Muscle of leg (tissue), 11 donors: Measurements from ENCODE around the gene SLC25A20. TPM values are rescaled to one million over a fixed set of nuclear protein-coding genes. Genes with fewer than 3 reads are reported as not detected.
A peak's percentile ranks its signal among the peaks of the same experiment; 100 is the strongest.

ENCODE experiments used
- DNase-seq: peaks from one replicate; pipeline ENCODE4 v3.0.0; 2013
- H3K27ac ChIP-seq: one replicate; pipeline ENCODE4 v1.5.1; 2013; ENCODE audit warnings: mild to moderate bottlenecking, low read length, control low read depth
- H3K27me3 ChIP-seq: one replicate; pipeline ENCODE4 v1.6.1; 2013; ENCODE audit warnings: low read length; ENCODE audit not compliant: control insufficient read depth, insufficient read depth
- H3K36me3 ChIP-seq: one replicate; pipeline ENCODE4 v1.6.1; 2013; ENCODE audit warnings: low read length; ENCODE audit not compliant: control insufficient read depth, insufficient read depth
- H3K4me1 ChIP-seq: one replicate; pipeline ENCODE4 v1.6.1; 2013; ENCODE audit warnings: low read length; ENCODE audit not compliant: control insufficient read depth, insufficient read depth
- H3K4me3 ChIP-seq: one replicate; pipeline ENCODE4 v1.5.1; 2013; ENCODE audit warnings: low read length, control low read depth
- H3K9me3 ChIP-seq: replicated peaks from 2 replicates; pipeline ENCODE4 v1.6.1; 2013; ENCODE audit warnings: low read depth, low read length; ENCODE audit not compliant: control insufficient read depth
- WGBS: methylation state at CpG from one replicate; pipeline ENCODE4 v1.1.5; 2013; ENCODE audit warnings: missing lambda C conversion rate; ENCODE audit not compliant: insufficient coverage; 5-methylcytosine and 5-hydroxymethylcytosine counted together
- polyA plus RNA-seq, 8 donors: library from polyadenylated mRNA; unstranded; fragments of 120-200 nt; gene quantifications; one replicate each; pipeline versions ENCODE4 v1.2.1 to v1.2.3, GENCODE V29; 2013; ENCODE audit warnings: inconsistent platforms in 1 of 8, low replicate concordance in 1 of 8; ENCODE audit not compliant: insufficient read length in 8 of 8, insufficient read depth in 1 of 8
- total RNA-seq: library from RNA; stranded (reverse); fragments of 120-200 nt; gene quantifications from one replicate; pipeline ENCODE4 v1.2.4, GENCODE V29; 2013

Gene SLC25A20
- total and polyA plus RNA-seq, 9 donors, result 14.0 to 18.6 (median 17.7) TPM

- Histone ChIP-seq H3K27ac (no peak overlapping the region), H3K9me3 (no peaks in the 10 kb centered on the region), H3K36me3 (no peaks in the 10 kb centered on the region), H3K4me3 (no peak overlapping the region), H3K27me3 (no peaks in the 10 kb centered on the region), H3K4me1 (no peaks in the 10 kb centered on the region)
- peak; percentile 19 for DNase-seq
- no CpG with 5 or more reads among the region's 2 CpGs for WGBS
Observed at GRCh38 chr3:48820612-48821324, 77.9 kb downstream of the SLC25A20 start.

- no peaks in the 10 kb centered on the region for H3K36me3 ChIP-seq
- H3K4me3 ChIP-seq, result no peak overlapping the region
- no peak overlapping the region for H3K27ac ChIP-seq
- no peaks in the 10 kb centered on the region for H3K4me1 ChIP-seq
- no peak for DNase-seq
- no peaks in the 10 kb centered on the region for H3K27me3 ChIP-seq
- WGBS, result 100% methylated on average over 3 of the region's 7 CpGs
- H3K9me3 ChIP-seq, result no peaks in the 10 kb centered on the region
Observed at GRCh38 chr3:48819234-48820221, 79.2 kb downstream of the SLC25A20 start.

GRCh38 chr3:48811524-48811923, 87.2 kb downstream of the SLC25A20 start:
- no CpG with 5 or more reads among the region's 3 CpGs for WGBS
- H3K36me3 ChIP-seq, result no peaks in the 10 kb centered on the region
- H3K27me3 ChIP-seq, result no peaks in the 10 kb centered on the region
- H3K4me3 ChIP-seq, result no peak overlapping the region
- no peak overlapping the region for H3K27ac ChIP-seq
- H3K4me1 ChIP-seq, result no peaks in the 10 kb centered on the region
- DNase-seq, result no peak
- H3K9me3 ChIP-seq, result no peaks in the 10 kb centered on the region

Other genes with a start within 250 kb of the SLC25A20 start
- 0.22 TPM for gene CELSR3, start 236.0 kb downstream of the SLC25A20 start, total RNA-seq
- gene CELSR3, start 236.0 kb downstream of the SLC25A20 start, polyA plus RNA-seq, result 1 to 10 TPM in 1 of 8 donors, under 1 TPM in 7; 0.30 to 1.1 (median 0.50) TPM
- 5.9 TPM for gene NCKIPSD, start 213.0 kb downstream of the SLC25A20 start, total RNA-seq
- 10 to 100 TPM in 2 of 8 donors, 1 to 10 TPM in 6; 6.0 to 10.9 (median 8.9) TPM for gene NCKIPSD, start 213.0 kb downstream of the SLC25A20 start, polyA plus RNA-seq
- 62.8 TPM for gene IP6K2, start 181.7 kb downstream of the SLC25A20 start, total RNA-seq
- 10 to 100 TPM; 70.7 to 93.8 (median 79.0) TPM for gene IP6K2, start 181.7 kb downstream of the SLC25A20 start, polyA plus RNA-seq
- gene PRKAR2A, start 51.0 kb downstream of the SLC25A20 start, total RNA-seq, result 24.3 TPM
- gene PRKAR2A, start 51.0 kb downstream of the SLC25A20 start, polyA plus RNA-seq, result 10 to 100 TPM; 23.3 to 41.1 (median 36.4) TPM
- 60.9 TPM for gene ARIH2, start 20.0 kb upstream of the SLC25A20 start, total RNA-seq
- gene ARIH2, start 20.0 kb upstream of the SLC25A20 start, polyA plus RNA-seq, result 10 to 100 TPM; 45.6 to 61.5 (median 51.7) TPM
- gene P4HTM, start 91.4 kb upstream of the SLC25A20 start, total RNA-seq, result 17.2 TPM
- gene P4HTM, start 91.4 kb upstream of the SLC25A20 start, polyA plus RNA-seq, result 10 to 100 TPM; 11.0 to 16.7 (median 14.3) TPM
- 79.4 TPM for gene WDR6, start 108.5 kb upstream of the SLC25A20 start, total RNA-seq
- gene WDR6, start 108.5 kb upstream of the SLC25A20 start, polyA plus RNA-seq, result 100 to 1,000 TPM in 7 of 8 donors, 10 to 100 TPM in 1; 99.3 to 139 (median 114) TPM
- 21.4 TPM for gene DALRD3, start 119.7 kb upstream of the SLC25A20 start, total RNA-seq
- 10 to 100 TPM; 26.5 to 39.7 (median 29.1) TPM for gene DALRD3, start 119.7 kb upstream of the SLC25A20 start, polyA plus RNA-seq
- gene NDUFAF3, start 123.2 kb upstream of the SLC25A20 start, total RNA-seq, result 46.8 TPM
- 10 to 100 TPM; 48.3 to 64.1 (median 52.7) TPM for gene NDUFAF3, start 123.2 kb upstream of the SLC25A20 start, polyA plus RNA-seq
- gene IMPDH2, start 130.5 kb upstream of the SLC25A20 start, total RNA-seq, result 290 TPM
- 100 to 1,000 TPM; 211 to 266 (median 248) TPM for gene IMPDH2, start 130.5 kb upstream of the SLC25A20 start, polyA plus RNA-seq
- gene QRICH1, start 195.2 kb upstream of the SLC25A20 start, total RNA-seq, result 67.4 TPM
- 10 to 100 TPM; 48.4 to 61.8 (median 54.6) TPM for gene QRICH1, start 195.2 kb upstream of the SLC25A20 start, polyA plus RNA-seq
- 232 TPM for gene QARS1, start 205.9 kb upstream of the SLC25A20 start, total RNA-seq
- gene QARS1, start 205.9 kb upstream of the SLC25A20 start, polyA plus RNA-seq, result 100 to 1,000 TPM; 241 to 290 (median 272) TPM
- 26.8 TPM for gene USP19, start 221.9 kb upstream of the SLC25A20 start, total RNA-seq
- 10 to 100 TPM; 31.1 to 40.3 (median 34.6) TPM for gene USP19, start 221.9 kb upstream of the SLC25A20 start, polyA plus RNA-seq
- gene LAMB2, start 234.2 kb upstream of the SLC25A20 start, total RNA-seq, result 445 TPM
- gene LAMB2, start 234.2 kb upstream of the SLC25A20 start, polyA plus RNA-seq, result 100 to 1,000 TPM; 350 to 408 (median 380) TPM